CD4-positive, alpha-beta T cell treated with Interleukin-6 for 4 hours (primary cell): Measurements from ENCODE around the gene UBE2J1.

Source experiments
- DNase-seq: peaks from one replicate; pipeline ENCODE4 v3.0.0-alpha.2; 2020; ENCODE audit warnings: mixed read lengths

Gene UBE2J1

DNA sequence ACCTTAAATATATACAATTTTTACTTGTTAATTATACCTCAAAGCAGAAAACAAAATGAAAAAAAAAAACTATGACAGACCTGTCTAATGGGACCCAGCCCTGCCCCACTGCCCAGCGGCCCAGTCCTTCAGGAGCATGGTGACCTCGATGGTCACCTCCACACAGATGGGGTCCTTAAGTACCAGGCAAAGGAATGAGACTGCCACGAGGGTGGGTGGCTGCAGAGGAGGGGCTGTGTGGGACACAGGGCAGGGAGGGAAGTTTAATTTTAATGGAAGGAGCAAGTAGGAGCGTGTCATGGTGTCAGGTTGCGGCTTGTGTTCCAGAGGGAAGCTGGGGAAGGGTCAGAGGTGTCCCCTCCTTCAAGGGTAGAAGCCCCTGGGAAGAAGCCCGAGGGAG is 66.0 kb downstream of the UBE2J1 start:
- DNase-seq = no peak

DNA sequence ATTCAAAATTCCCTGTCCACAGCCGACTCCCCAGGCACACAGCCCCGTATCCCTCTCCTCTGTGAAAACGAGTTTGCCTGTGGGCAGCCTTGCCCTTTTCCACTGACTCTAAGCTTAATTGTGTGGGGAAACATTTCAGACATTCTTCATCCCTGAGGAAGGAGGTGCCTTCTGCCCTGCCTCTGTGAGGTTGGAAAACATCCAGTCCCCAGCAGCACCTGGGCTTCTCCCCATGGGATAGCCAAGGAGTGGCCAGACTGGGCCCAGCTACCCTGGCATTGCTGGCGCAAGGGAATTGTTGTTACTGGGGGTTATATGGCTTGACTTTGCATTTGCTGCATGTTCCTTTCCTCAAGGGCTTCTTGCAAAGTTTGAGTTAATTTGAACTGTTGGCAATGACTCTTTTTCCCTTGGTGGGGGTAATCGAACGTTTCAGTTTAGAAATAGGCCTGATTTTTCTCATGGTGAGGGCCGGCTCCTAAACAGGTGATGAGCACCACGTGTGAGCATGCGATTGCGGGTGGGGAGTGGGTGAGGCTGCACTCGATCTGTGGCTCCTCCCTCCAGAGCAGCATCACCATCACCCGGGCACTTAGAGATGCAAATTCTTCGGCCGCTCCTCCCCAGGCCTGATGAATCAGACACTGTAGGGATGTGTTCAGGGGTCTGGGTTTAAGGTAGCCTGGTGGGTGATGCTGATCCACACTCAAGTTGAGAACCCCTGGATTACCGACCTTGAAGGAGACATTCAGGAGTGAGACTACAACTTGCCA is 67.4 kb downstream of the UBE2J1 start:
- DNase-seq = no peak

DNA sequence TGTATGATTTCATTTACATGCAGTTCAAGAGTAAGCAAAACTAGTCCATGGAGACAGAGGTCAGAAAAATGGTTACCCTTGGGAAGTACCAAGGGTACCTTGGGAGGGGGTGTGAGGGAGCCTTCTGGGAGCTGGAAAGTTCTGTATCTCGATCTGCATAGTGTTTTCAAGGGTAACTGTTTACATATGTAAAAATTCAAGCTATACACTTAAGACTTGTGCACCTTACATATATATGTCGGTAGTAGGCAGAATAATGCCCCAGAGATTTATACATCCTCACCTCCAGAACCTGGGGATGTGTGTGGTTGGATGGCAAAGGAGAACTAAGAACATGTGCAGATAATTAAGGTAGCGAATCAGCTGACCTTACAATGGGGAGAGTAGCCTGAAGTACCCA is 68.4 kb downstream of the UBE2J1 start:
- no peak for DNase-seq

DNA sequence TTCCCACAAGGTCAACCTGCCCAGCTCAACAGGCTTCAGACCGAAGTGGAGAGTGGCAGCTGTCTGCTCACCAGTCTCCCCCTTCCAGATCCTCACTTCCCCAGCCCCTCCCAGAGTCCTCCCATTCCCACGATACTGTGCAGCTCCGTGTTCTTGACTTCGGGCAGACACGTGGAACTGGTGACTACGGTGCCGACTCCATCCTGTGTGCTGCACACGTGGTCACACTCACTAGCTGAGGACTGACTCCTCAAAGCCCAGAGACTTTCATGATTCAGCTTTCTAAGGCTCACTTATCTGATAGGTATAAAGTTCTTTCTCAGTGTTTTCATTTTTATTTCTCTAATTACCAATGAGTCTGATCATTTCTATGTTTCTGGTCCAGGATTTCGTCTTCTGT is 69.8 kb downstream of the UBE2J1 start:
- DNase-seq = no peak

DNA sequence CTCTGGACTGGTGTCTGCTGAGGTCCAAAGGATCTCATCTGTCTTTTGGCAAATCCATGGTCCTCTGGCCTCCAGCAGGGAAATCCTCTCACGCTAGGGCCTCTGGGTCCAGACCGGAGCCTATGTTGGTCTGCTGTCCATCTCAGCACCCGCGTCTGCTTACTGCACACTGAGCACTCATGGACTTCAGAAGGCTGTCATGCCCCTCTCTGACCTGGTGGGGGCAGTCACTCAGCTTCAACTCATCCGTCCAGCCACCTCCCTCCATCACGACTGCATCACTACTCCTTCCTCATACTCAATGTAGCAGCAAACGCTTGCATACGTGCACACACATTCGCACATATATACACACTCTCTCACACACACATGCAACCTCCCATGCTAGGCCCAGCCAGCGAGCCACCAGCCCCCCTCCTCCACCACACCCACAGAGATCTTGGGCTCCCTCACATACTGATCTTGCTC is 70.7 kb downstream of the UBE2J1 start:
- peak; percentile 29 for DNase-seq

DNA sequence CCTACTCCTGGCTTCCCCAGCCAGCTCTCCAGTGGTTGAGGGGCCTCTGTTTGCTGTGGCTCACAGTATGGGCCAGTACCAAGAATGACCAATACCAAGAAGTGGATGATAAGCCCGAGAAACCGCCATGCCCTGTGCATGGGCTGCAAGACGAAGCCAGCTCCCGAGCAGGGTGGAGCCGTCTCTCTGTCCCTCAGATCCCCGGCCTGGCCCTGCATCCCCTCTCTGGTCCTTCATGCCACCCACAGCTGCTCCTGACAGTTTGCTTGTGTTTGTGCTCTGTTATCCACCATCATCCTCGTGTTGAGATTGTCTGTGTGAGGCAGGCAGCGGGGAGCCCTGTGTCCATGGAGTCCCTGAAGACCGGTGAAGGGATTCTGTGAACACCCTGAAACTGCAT is 73.6 kb downstream of the UBE2J1 start:
- no peak for DNase-seq
